Germinal center (tissue), 1 donor: Measurements from ENCODE around the gene PISD.
"Not testable (repeated sequence)": the region's sequence is repeated elsewhere in the genome, so short reads cannot be mapped to it uniquely, and the experiment has no call there.

Source experiments
- DNase-seq: peaks from one replicate; pipeline ENCODE4 v3.0.0; 2012; ENCODE audit warnings: mixed read lengths, low spot score

Gene PISD

GRCh38 chr22:31661851-31662667 is at the start of gene PISD:
PISD (minus strand) TSS chr22:31662215; CDS start chr22:31662208, 7 bp downstream.
- DNase-seq, result peak; percentile 98

DNA sequence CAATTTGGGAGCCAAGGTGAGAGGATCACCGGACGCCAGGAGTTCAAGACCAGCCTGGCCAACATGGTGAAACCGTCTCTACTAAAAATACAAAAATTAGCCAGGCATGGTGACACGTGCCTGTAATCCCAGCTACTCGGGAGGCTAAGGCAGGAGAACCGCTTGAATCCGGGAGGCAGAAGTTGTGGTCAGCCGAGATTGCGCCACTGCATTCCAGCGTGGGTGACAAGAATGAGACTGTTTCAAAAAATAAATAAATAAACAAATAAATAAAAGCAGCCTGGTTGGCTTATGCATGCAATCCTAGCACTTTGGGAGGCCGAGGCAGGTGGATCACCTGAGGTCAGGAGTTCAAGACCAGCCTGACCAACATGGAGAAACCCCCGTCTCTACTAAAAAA is 49.2 kb upstream of the PISD start:
- not testable (repeated sequence) for DNase-seq

- no peak for DNase-seq
Observed at GRCh38 chr22:31707519-31707918, 45.5 kb upstream of the PISD start.

DNA sequence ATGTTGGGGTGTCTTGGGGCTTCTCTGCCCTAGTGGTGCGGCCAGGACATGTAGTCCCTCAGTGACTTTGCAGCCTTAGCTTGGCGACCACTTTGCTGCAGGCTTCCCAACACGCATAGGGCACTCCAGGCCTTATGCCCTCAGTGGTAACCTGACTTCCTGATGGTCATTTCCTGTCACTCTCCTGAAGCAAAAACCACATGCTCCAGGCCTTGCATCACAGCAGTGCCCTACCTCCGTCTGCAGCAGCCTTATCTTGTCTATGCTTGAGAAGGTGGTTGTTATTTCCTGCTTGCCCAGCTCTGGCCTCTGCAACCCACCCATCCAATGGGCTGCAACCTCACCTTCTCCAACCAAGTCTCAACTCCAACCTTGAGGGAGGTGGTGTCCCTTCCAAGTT is 33.4 kb upstream of the PISD start:
- no peak for DNase-seq

GRCh38 chr22:31694046-31694445 is 32.0 kb upstream of the PISD start:
- not testable (repeated sequence) for DNase-seq

DNA sequence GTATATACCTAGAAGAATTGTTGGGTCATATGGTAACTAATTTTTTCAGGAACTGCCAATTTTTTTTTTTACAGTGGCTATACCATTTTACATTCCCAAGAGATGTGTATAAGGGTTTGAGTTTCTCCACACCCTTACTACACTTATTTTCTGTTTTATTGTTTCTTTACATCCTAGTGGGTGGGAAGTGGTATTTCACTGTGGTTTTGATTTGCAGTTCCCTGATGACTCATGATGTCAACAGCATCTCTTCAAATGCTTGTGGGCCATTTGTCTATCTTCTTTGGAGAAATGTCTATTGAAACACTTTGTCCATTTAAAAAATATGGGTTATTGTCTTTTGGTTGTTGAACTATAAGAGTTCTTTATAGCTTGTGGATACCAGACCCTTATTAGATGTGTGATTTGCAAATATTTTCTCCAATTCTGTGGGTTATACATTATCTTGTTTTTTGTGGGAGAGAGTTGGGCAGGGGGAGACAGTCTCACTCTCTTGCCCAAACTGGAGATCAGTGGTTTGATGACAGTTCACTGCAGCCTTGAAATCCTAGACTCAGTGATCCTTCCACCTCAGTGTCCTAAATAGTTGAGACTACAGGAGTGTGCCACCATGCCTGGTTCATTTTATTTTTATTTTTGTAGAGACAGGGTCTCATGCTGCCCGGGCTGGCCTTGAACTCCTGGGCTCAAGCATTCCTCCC is 30.3 kb upstream of the PISD start:
- DNase-seq, result no peak

GRCh38 chr22:31691408-31691807 is 29.4 kb upstream of the PISD start:
- no peak for DNase-seq

DNA sequence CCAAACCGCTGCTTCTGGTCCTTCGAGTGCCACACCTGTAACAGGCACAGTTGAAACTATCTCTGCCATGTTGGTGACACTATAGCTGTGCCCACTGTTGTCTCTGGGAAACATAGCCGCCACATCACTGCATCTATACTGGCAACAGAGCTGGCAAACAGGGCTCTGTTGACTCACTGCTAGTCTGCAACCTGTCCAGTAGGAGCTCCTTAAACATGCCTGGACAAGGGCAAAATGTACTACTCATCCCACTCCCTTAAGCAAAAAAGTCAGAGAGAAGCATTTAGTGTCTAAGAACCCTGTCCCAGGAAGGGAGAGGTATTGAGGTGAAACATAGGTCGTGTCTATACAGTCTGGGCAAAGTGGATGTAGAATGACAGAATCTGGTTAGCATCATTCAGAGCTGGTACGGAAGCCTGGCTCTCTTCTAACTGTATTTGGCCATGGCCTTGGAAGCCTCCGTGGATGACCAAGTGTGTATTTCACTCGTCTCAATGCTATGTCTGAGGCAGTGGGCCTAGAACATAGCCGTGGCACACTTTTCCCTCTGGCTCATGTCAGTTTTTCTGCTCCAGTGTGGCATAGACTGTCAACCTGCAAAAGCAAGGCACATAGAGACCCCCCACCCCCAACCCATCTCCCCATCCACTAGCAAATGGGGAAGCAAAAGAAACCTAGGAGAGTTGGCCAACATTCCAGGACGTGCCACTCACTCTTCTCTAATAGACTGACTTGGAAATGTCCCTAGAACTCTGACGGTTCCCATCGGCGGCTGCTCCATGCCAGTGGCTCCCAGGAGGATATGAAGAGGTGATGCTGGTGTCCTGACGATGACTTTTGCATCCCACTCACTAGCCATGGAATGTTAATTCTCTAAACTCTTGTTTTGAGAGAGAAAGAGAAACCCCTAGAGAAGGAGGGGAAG is 21.4 kb upstream of the PISD start:
- DNase-seq, result no peak

GRCh38 chr22:31682751-31683150 is 20.7 kb upstream of the PISD start:
- DNase-seq, result no peak

GRCh38 chr22:31681349-31682345 is 19.6 kb upstream of the PISD start:
- DNase-seq, result no peak

DNA sequence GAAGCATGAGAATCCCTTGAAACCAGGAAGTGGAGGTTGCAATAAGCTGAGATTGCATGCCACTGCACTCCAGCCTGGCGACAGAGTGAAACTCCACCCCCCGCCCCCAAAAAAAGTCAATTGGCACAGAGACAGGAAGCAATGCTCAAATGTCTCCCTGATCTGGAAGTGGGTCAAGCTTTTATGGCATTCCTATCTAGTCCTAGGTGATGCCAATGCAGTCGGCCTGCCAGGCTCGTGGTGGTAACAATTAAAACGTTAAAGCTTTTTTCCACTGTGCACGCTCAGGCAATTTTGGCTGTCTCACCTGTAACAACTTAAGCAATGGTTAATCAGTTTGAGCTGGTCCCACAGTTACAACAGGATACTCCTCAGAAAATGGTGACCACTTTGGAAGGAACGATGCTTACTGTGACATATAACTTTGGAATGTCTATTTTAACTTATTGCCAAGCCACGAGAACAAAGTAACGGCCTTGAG is 18.9 kb upstream of the PISD start:
- no peak for DNase-seq

DNA sequence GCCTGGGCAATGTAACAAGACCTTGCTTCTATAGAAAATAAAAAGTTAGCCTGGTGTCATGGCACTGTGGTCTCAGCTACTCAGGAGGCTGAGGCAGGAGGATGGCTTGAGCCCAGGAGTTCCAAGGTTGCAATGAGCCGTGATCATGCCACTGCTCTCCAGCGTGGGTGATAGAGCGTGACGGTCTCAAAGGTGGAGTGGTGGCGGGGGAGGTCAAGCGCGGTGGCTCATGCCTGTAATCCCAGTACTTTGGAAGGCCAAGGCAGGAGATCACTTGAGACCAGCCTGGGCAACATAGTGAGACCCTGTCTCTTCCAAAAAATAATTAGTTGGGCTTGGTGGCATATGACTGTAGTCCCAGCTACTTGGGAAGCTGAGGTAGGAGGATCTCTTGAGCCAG is 16.7 kb upstream of the PISD start:
- no peak for DNase-seq

GRCh38 chr22:31676700-31677099 is 14.7 kb upstream of the PISD start:
- DNase-seq, result peak; percentile 94

GRCh38 chr22:31674219-31674618 is 12.2 kb upstream of the PISD start:
- DNase-seq, result not testable (repeated sequence)

DNA sequence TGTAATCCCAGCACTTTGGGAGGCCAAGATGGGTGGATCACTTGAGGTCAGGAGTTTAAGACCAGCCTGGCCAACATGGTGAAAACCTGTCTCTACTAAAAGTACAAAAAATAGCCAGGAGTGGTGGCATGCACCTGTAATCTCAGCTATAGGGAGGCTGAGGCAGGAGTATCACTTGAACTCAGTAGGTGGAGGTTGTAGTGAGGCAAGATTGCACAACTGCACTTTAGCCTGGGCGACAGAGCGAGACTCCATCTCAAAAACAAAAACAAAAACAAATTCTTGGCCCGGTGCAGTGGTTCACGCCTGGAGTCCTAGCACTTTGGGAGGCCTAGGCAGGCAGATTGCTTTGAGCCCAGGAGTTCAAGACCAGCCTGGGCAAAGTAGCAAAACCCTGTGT is 6.8 kb upstream of the PISD start:
- not testable (repeated sequence) for DNase-seq

DNA sequence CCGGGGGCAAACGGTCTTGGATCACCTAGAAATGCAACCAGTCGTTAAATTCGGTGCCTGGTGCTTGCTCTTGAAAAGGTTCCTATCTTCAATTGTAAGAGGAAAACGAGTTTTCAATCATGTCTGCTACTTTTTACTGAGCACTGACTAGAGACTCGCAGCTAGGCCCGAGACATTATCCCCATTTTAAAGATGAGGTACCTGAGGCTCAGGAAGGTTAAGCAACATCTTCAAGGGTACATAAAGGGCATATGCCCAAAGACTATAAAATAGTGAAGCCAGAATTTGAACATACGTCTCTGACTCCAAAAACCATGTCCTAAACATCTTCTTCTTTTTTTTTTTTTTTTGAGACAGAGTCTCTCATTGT is 638 bp upstream of the PISD start:
- DNase-seq, result no peak

DNA sequence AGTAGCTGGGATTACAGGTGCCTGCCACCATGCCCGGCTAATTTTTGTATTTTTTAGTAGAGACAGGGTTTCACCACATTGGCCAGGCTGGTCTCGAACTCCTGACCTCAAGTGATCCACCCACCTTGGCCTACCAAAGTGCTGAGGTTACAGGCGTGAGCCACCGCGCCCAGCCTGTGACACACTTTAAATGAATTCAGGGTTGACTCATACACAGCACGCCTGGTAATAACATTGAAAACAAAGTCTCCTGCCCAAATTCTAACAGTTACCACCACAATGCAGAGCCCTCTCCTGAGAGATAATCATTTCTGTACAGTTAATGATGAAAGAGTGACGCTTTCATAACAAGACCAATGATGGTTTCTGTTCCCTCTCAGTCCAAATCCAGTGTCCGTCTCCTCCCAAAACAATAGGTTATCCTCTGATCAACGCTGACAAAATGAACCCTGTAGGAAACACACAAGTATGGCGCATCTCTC is 1.1 kb downstream of the PISD start:
- not testable (repeated sequence) for DNase-seq

DNA sequence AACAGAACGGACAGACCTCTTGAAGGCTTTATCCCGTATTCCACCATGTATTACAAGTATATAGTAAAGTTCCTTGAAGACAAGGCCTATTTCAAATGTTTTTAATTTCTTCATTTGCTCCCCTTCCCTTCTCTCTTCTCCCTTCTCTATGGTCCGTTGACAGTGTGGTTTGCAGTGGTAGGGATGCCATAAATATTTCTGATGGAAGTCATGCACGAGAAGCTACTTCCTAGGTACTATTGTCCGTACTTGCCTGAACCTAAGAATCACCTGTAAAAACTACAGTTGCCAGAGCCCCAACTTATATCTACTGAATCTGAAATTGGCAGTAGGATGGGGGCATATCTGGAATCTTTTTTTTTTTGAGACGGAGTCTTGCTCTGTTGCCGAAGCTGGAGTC is 2.8 kb downstream of the PISD start:
- DNase-seq, result no peak

- no peak for DNase-seq
Observed at GRCh38 chr22:31654408-31654807, 7.6 kb downstream of the PISD start.

GRCh38 chr22:31653944-31654343 is 8.1 kb downstream of the PISD start:
- no peak for DNase-seq
